Activated CD8-positive, alpha-beta T cell treated with anti-CD3 and anti-CD28 coated beads, Interleukin-2, amount 10 ng/mL, durations not matched to agents 7 days and 5 days (primary cell): Measurements from ENCODE around the gene KPNB1. TPM values are rescaled to one million over a fixed set of nuclear protein-coding genes. Genes with fewer than 3 reads are reported as not detected.
A peak's percentile ranks its signal among the peaks of the same experiment; 100 is the strongest.

Source experiments
- ATAC-seq: fragments of 150-1000 bp; cut with Tn5 transposase; one replicate; pipeline ENCODE4 v1.10.0; 2021; ENCODE audit warnings: moderate library complexity
- CTCF ChIA-PET: fragments of 350-600 bp; sonication (Branson Sonifier 250); formaldehyde crosslinking; loops from one replicate; lab custom pipeline; 2021; ENCODE audit warnings: antibody characterized with exemption; lab: Charles Lee
- POLR2A ChIA-PET: fragments of 350-600 bp; sonication (Branson Sonifier 250); formaldehyde crosslinking; loops from one replicate; lab custom pipeline; 2021; ENCODE audit warnings: antibody characterized with exemption; lab: Charles Lee
- DNase-seq: peaks from one replicate; pipeline ENCODE4 v3.0.0-alpha.2; 2020
- H3K27ac Mint-ChIP-seq: one replicate; pipeline ENCODE4 v1.8.0; 2021; ENCODE audit warnings: mild to moderate bottlenecking, mixed read lengths
- H3K27me3 Mint-ChIP-seq: one replicate; pipeline ENCODE4 v1.8.0; 2021; ENCODE audit warnings: low read depth, mixed read lengths
- H3K36me3 Mint-ChIP-seq: one replicate; pipeline ENCODE4 v1.8.0; 2021; ENCODE audit warnings: low read depth, mixed read lengths
- H3K4me1 Mint-ChIP-seq: one replicate; pipeline ENCODE4 v1.8.0; 2021; ENCODE audit warnings: low read depth, mixed read lengths
- H3K4me3 Mint-ChIP-seq: one replicate; pipeline ENCODE4 v1.8.0; 2021; ENCODE audit warnings: mild to moderate bottlenecking, mixed read lengths
- H3K9me3 Mint-ChIP-seq: one replicate; pipeline ENCODE4 v1.8.0; 2022; ENCODE audit warnings: mixed read lengths; ENCODE audit not compliant: insufficient read depth
- total RNA-seq, 2 experiments: library from RNA; stranded (reverse); gene quantifications; one replicate each; pipeline ENCODE4 v1.2.3, GENCODE V29; 2021

The KPNB1 gene
- total RNA-seq, 2 experiments from 2014 or later, result 413 to 427 TPM

DNA sequence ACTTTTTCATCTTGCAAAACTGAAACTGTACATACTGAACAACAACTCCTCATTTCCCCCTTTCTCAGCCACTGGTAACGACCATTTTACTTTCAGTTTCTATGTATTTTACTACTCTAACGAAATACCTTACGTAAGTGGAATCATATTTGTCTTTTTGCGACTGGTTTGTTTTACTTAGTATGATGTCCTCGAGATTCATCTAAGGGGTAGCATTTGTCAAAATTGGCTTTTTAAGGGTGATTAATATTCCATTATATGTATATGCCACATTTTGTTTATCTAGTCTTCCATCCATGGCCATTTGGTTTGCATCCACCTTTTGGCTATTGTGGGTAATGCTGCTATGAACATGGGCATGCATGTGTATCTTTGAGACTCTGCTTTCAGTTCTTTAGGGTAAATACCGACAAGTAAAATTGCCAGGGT is 10.4 kb downstream of the KPNB1 start:
- H3K27me3 Mint-ChIP-seq, result no peaks in the 10 kb centered on the region
- H3K9me3 Mint-ChIP-seq, result no peaks in the 10 kb centered on the region
- H3K27ac Mint-ChIP-seq, result peak overlapping the region; percentile 84
- peaks cover 73% of the 10 kb centered on the region for H3K36me3 Mint-ChIP-seq
- CTCF ChIA-PET, result interaction anchor here (1.0 kb wide), 1 partner anchor 41 kb away, joined by 3 read pairs; no protein-coding TSS in a partner anchor
- peak overlapping the region; percentile 69 for H3K4me3 Mint-ChIP-seq
- peak; percentile 35 for DNase-seq
- ATAC-seq, result peak; percentile 81
- H3K4me1 Mint-ChIP-seq, result peaks cover 58% of the 10 kb centered on the region
- POLR2A ChIA-PET, result interaction anchor here (3.1 kb wide), 1 partner anchor 10 kb away, joined by 27 read pairs; the partner anchor contains the start of gene KPNB1

DNA sequence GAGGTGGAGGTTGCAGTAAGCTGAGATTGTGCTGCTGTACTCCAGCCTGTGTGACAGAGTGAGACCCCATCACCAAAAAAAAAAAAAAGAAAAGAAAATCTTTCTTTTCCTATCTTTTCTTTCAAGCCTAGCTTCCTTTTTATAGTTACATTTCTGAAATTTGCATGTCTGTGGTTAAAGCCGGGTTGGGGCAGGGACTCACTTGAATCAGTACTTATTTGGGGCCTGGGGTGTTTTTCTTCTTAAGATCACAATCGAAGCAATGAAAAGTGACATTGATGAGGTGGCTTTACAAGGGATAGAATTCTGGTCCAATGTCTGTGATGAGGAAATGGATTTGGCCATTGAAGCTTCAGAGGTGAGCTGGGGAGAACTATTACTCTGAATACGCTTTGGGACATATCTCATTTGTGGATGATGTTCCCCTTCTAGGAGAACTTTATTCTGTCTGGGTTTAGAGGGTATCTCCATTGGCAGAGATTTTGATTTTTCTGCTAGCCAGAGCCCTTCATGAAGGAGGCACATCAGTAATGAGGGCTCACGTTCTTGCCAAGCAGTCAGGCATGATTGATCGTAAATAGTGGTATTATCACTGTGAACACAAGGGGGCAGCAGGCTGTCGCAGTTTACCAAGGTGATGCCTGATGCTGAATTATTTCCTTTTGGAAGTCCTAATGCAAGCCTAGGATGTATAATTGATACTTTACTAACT is 14.3 kb downstream of the KPNB1 start:
- peaks cover 36% of the 10 kb centered on the region for H3K4me1 Mint-ChIP-seq
- peaks cover 71% of the 10 kb centered on the region for H3K36me3 Mint-ChIP-seq
- ChIA-PET POLR2A (interaction anchor here (0.9 to 5.4 kb wide), 10 partner anchors 9 to 145 kb away, joined by 3 to 29 read pairs (median 3); partner anchors contain the start of gene KPNB1), CTCF (interaction anchor here (0.6 to 6.4 kb wide), 34 partner anchors 10 to 225 kb away, joined by 3 to 95 read pairs (median 4); partner anchors contain the start of genes KPNB1, OSBPL7, SCRN2 and TBX21)
- H3K9me3 Mint-ChIP-seq, result no peaks in the 10 kb centered on the region
- ATAC-seq (peak; percentile 61), DNase-seq (peak; percentile 75)
- no peaks in the 10 kb centered on the region for H3K27me3 Mint-ChIP-seq
- peak overlapping the region; percentile 39 for H3K27ac Mint-ChIP-seq
- no peak overlapping the region for H3K4me3 Mint-ChIP-seq

DNA sequence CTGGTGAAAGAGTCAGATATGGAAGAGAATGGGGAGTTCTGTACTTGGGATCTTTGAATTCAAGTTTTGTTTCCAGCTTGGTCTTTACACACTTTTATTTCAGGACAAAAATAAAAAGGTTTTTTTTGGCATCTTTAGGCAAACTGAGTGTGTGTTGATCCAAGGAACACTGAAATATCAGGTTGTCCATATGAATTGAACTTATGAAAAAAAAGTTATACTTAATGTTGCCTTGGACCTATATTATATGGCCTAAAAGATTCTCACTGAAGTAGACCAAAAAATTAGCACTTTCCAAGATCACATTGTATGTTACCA is 14.9 kb downstream of the KPNB1 start:
- H3K27me3 Mint-ChIP-seq, result no peaks in the 10 kb centered on the region
- H3K4me3 Mint-ChIP-seq, result no peak overlapping the region
- DNase-seq (no peak), ATAC-seq (no peak)
- H3K27ac Mint-ChIP-seq, result peak overlapping the region; percentile 39
- POLR2A ChIA-PET, result interaction anchor here (1.3 to 5.4 kb wide), 5 partner anchors 10 to 28 kb away, joined by 3 to 29 read pairs (median 5); partner anchors contain the start of gene KPNB1
- peaks cover 39% of the 10 kb centered on the region for H3K4me1 Mint-ChIP-seq
- CTCF ChIA-PET, result interaction anchor here (1.0 to 6.4 kb wide), 23 partner anchors 9 to 225 kb away, joined by 3 to 95 read pairs (median 5); partner anchors contain the start of genes KPNB1 and OSBPL7
- H3K9me3 Mint-ChIP-seq, result no peaks in the 10 kb centered on the region
- peaks cover 76% of the 10 kb centered on the region for H3K36me3 Mint-ChIP-seq

DNA sequence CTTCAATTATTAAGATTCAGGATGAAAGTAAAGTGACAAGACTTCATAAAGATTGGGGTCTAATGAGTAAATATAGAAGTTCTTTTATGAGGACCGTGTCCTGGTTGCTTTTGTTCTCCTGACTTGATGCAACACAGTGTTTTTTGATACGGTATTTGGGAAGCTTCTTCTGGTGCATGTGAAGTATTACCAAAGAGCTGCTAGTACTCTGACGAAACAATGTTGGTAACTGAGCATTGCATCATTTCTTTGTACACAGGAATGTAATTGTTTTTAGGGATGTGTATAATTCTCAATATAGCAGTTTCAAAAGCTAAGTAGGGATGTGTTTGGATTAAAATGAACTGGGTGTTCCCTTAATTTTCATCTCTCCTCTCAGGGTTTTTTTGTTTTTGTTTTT is 15.9 kb downstream of the KPNB1 start:
- Mint-ChIP-seq H3K36me3 (peaks cover 79% of the 10 kb centered on the region), H3K4me1 (peaks cover 39% of the 10 kb centered on the region), H3K4me3 (no peak overlapping the region), H3K27ac (no peak overlapping the region), H3K27me3 (no peaks in the 10 kb centered on the region), H3K9me3 (no peaks in the 10 kb centered on the region)
- CTCF ChIA-PET, result interaction anchor here (1.2 to 6.4 kb wide), 13 partner anchors 8 to 156 kb away, joined by 3 to 95 read pairs (median 10); partner anchors contain the start of genes KPNB1 and OSBPL7
- ATAC-seq, result no peak
- no peak for DNase-seq
- POLR2A ChIA-PET, result interaction anchor here (1.3 to 5.4 kb wide), 3 partner anchors 11 to 27 kb away, joined by 3 to 29 read pairs (median 5); partner anchors contain the start of gene KPNB1

DNA sequence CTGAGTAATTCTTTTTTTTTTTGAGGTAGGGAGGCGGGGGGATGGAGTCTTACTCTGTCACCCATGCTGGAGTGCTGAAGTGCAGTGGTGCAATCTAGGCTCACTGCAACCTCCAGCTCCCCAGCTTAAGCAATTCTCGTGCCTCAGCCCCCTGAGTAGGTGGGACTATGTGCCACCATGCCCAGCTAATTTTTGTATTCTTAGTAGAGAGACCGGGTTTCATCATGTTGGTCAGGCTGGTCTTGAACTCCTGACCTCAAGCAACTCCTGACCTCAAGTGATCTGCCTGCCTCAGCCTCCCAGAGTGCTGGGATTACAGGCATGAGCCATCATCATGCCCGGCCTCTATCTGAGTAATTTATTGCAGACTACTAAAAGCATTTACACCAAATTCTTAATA is 19.4 kb downstream of the KPNB1 start:
- ATAC-seq, result no peak
- peaks cover 85% of the 10 kb centered on the region for H3K36me3 Mint-ChIP-seq
- no peak overlapping the region for H3K4me3 Mint-ChIP-seq
- H3K27ac Mint-ChIP-seq, result no peak overlapping the region
- H3K27me3 Mint-ChIP-seq, result no peaks in the 10 kb centered on the region
- H3K4me1 Mint-ChIP-seq, result peaks cover 36% of the 10 kb centered on the region
- ChIA-PET CTCF (interaction anchor here (0.8 to 1.0 kb wide), 2 partner anchors 19 to 121 kb away, joined by 3 read pairs; partner anchors contain the start of gene KPNB1), POLR2A (interaction anchor here (0.6 kb wide), 1 partner anchor 251 kb away, joined by 4 read pairs; no protein-coding TSS in a partner anchor)
- no peaks in the 10 kb centered on the region for H3K9me3 Mint-ChIP-seq
- DNase-seq, result no peak

DNA sequence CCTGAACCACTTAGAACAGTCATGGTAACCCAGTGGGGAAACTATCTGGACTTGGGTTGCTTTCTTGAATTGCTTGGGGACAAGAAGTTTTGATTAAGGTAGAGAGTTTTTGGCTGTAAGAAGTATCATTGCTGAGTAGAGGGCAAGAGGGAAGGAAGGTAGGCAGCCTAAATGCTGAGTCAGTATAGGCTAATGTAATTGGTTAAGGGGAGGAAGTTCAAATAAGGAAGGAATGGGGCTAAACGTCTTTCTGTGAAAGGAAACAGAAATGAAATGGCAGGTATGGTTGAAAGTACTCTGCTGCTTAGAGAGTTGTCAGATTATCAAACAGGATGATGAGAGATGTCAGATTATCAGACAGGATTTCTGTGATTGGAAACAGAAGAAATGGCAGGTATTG is 20.3 kb downstream of the KPNB1 start:
- Mint-ChIP-seq H3K36me3 (peaks cover 87% of the 10 kb centered on the region), H3K27ac (peak overlapping the region; percentile 70)
- POLR2A ChIA-PET, result interaction anchor here (1.1 kb wide), 1 partner anchor 20 kb away, joined by 3 read pairs; no protein-coding TSS in a partner anchor

DNA sequence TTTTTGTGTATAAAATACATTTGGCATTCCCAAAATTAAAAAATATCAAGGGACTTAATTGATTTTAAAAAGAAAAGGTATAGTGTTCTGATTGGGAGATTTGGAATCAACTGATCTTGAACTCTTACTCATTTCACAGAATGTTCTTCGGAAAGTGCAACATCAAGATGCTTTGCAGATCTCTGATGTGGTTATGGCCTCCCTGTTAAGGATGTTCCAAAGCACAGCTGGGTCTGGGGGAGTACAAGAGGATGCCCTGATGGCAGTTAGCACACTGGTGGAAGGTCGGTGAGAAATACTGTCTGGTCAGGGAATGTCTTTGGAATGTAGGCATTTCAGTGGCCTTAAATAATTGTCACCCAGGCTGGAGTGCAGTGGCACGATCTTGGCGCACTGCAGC is 24.8 kb downstream of the KPNB1 start:
- ChIA-PET CTCF (interaction anchor here (0.9 to 2.1 kb wide), 10 partner anchors 10 to 129 kb away, joined by 3 to 21 read pairs (median 4); no protein-coding TSS in a partner anchor), POLR2A (interaction anchor here (1.0 to 1.6 kb wide), 2 partner anchors 10 to 13 kb away, joined by 3 to 6 read pairs; no protein-coding TSS in a partner anchor)
- Mint-ChIP-seq H3K27me3 (no peaks in the 10 kb centered on the region), H3K4me1 (peaks cover 25% of the 10 kb centered on the region), H3K27ac (peak overlapping the region; percentile 43), H3K36me3 (peaks cover 89% of the 10 kb centered on the region), H3K9me3 (no peaks in the 10 kb centered on the region), H3K4me3 (no peak overlapping the region)
- ATAC-seq (no peak), DNase-seq (no peak)

More for the DNA sequence above, 20.3 kb downstream of the KPNB1 start:
- Mint-ChIP-seq H3K4me1 (peaks cover 40% of the 10 kb centered on the region), H3K9me3 (no peaks in the 10 kb centered on the region), H3K4me3 (no peak overlapping the region), H3K27me3 (no peaks in the 10 kb centered on the region)
- CTCF ChIA-PET, result interaction anchor here (0.8 to 1.0 kb wide), 3 partner anchors 20 to 120 kb away, joined by 3 read pairs; partner anchors contain the start of gene KPNB1
- no peak for DNase-seq
- peak; percentile 47 for ATAC-seq

DNA sequence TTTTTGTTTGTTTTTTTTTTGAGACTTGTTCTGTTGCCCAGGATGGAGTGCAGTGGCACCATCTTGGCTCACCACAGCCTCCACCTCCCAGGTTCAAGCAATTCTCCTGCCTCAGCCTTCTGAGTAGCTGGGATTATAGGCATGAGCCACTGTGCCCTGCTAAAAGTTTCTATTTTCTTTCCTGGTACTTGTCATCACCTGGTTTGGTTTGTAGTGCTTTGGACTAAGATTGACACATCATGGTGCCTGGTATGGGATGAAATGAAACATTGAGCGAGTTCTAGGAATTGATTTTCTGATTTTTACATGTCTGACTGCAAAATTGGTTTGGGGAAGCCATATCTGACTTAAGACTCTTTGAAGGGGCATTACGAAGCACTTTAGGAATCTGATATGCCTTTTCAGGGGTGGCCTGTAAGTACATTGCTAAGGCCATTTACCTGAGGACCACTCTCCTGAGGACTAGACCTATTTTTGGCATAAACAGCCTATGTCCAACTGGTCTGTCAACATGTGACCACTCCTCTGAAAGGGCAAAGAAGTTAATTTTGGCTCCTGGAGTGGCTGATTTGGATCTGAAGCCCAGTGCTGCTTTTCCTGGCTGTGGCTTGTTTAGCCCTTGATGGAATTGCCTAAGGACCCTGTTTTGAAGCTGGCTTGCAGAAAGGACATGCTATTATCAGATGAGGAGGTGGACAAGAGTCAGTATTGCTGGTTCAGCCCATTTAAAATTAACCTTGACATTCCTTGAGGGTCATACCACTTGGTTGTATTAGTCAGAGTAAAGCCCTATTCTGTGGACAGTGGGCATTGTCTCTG is 25.9 kb downstream of the KPNB1 start:
- peaks cover 86% of the 10 kb centered on the region for H3K36me3 Mint-ChIP-seq
- no peak for DNase-seq
- H3K27me3 Mint-ChIP-seq, result no peaks in the 10 kb centered on the region
- no peak for ATAC-seq
- peaks cover 16% of the 10 kb centered on the region for H3K4me1 Mint-ChIP-seq
- H3K27ac Mint-ChIP-seq, result peak overlapping the region; percentile 35
- no peaks in the 10 kb centered on the region for H3K9me3 Mint-ChIP-seq
- CTCF ChIA-PET, result interaction anchor here (1.2 to 3.7 kb wide), 5 partner anchors 11 to 24 kb away, joined by 3 to 26 read pairs (median 5); no protein-coding TSS in a partner anchor
- H3K4me3 Mint-ChIP-seq, result no peak overlapping the region
- POLR2A ChIA-PET, result interaction anchor here (1.0 to 1.5 kb wide), 4 partner anchors 9 to 23 kb away, joined by 3 read pairs; no protein-coding TSS in a partner anchor

DNA sequence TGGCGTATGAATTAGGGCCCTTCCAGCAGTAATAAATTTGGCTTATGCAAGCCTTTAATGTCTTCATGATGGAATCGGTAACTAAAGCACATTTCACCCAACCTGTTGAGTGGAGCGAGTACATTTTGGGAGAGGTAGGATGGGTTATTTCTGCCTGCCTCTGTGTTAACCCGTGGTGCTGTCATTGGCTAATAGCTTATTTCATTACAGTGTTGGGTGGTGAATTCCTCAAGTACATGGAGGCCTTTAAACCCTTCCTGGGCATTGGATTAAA is 26.4 kb downstream of the KPNB1 start:
- Mint-ChIP-seq H3K9me3 (no peaks in the 10 kb centered on the region), H3K4me1 (peaks cover 16% of the 10 kb centered on the region), H3K27ac (peak overlapping the region; percentile 22), H3K4me3 (no peak overlapping the region), H3K27me3 (no peaks in the 10 kb centered on the region), H3K36me3 (peaks cover 84% of the 10 kb centered on the region)
- no peak for DNase-seq
- POLR2A ChIA-PET, result interaction anchor here (0.7 to 1.5 kb wide), 5 partner anchors 10 to 59 kb away, joined by 3 to 4 read pairs (median 3); no protein-coding TSS in a partner anchor
- CTCF ChIA-PET, result interaction anchor here (1.5 to 3.7 kb wide), 5 partner anchors 12 to 23 kb away, joined by 4 to 26 read pairs (median 5); no protein-coding TSS in a partner anchor
- ATAC-seq, result no peak

DNA sequence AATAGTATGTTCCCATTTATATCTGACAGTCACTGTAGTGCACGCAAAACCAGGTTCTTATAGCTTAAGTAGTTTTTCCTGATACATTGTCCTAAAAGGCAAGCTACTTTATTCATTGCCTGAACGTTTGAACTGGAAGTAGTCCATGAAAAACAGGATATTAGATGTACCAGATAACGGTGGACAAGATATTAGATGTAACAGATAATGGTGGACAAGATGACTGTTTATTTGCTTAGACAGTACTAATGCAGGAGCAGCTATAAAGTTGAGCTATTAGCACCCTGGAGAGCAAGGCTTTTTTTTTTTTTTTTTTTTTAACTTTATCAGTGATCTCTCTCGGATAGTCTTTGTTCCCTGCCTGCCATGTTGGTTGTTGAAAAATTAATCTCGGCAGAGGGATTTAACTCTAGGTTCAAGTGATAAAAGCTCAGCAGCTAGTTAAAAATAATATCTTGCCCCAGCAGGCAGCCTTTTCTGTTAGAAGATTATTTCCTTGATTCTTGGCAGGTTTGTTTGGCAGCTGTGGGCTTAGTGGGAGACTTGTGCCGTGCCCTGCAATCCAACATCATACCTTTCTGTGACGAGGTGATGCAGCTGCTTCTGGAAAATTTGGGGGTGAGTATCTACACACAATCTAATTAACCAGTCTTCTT is 26.9 kb downstream of the KPNB1 start:
- H3K36me3 Mint-ChIP-seq, result peaks cover 82% of the 10 kb centered on the region
- no peaks in the 10 kb centered on the region for H3K9me3 Mint-ChIP-seq
- peaks cover 15% of the 10 kb centered on the region for H3K4me1 Mint-ChIP-seq
- DNase-seq, result no peak
- H3K4me3 Mint-ChIP-seq, result no peak overlapping the region
- H3K27ac Mint-ChIP-seq, result no peak overlapping the region
- ATAC-seq, result no peak
- CTCF ChIA-PET, result interaction anchor here (1.5 to 3.7 kb wide), 5 partner anchors 12 to 23 kb away, joined by 4 to 26 read pairs (median 5); no protein-coding TSS in a partner anchor
- no peaks in the 10 kb centered on the region for H3K27me3 Mint-ChIP-seq
- POLR2A ChIA-PET, result interaction anchor here (0.7 to 1.5 kb wide), 7 partner anchors 10 to 68 kb away, joined by 3 to 4 read pairs (median 3); no protein-coding TSS in a partner anchor
